Measurements from ENCODE around the gene PCGF5. TPM values are rescaled to one million over a fixed set of nuclear protein-coding genes. Genes with fewer than 3 reads are reported as not detected.
"Not testable (repeated sequence)": the region's sequence is repeated elsewhere in the genome, so short reads cannot be mapped to it uniquely, and the experiment has no call there.

Gene PCGF5
- total RNA-seq, 1 donor from 2014 or later, result 31.2 TPM

DNA sequence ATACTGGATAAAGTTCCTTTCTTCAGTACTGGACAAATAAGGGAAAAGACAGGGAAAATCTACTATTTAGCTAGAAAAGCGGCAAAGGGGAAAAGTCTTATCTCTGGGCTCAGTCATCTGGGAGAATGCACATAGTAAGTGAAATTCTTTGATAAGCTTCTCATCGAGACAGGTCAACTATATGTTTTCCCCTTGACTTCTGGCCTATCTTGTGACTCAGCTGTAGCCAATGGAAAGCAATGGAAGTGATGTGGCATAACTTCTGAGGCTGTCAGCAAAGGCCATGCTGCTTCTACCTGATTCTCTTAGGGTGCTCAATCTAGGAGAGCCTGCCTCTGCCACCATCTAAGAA is 91.9 kb downstream of the PCGF5 start:
- Mint-ChIP-seq H3K4me1 (ENCODE audit: unreplicated experiment) (peaks cover 12% of the 10 kb centered on the region), H3K36me3 (ENCODE audit: unreplicated experiment) (no peaks in the 10 kb centered on the region), H3K27me3 (ENCODE audit: unreplicated experiment) (no peaks in the 10 kb centered on the region), H3K4me3 (ENCODE audit: unreplicated experiment) (no peak overlapping the region), H3K9me3 (ENCODE audit: unreplicated experiment) (no peaks in the 10 kb centered on the region), H3K27ac (ENCODE audit: unreplicated experiment) (no peak overlapping the region)
- DNase-seq (ENCODE audit: extremely low spot score, unreplicated experiment), result no peak
- TF ChIP-seq, protein P1, sequence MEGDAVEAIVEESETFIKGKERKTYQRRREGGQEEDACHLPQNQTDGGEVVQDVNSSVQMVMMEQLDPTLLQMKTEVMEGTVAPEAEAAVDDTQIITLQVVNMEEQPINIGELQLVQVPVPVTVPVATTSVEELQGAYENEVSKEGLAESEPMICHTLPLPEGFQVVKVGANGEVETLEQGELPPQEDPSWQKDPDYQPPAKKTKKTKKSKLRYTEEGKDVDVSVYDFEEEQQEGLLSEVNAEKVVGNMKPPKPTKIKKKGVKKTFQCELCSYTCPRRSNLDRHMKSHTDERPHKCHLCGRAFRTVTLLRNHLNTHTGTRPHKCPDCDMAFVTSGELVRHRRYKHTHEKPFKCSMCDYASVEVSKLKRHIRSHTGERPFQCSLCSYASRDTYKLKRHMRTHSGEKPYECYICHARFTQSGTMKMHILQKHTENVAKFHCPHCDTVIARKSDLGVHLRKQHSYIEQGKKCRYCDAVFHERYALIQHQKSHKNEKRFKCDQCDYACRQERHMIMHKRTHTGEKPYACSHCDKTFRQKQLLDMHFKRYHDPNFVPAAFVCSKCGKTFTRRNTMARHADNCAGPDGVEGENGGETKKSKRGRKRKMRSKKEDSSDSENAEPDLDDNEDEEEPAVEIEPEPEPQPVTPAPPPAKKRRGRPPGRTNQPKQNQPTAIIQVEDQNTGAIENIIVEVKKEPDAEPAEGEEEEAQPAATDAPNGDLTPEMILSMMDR (IDR thresholded peaks at IDR 0.05), result no peak

DNA sequence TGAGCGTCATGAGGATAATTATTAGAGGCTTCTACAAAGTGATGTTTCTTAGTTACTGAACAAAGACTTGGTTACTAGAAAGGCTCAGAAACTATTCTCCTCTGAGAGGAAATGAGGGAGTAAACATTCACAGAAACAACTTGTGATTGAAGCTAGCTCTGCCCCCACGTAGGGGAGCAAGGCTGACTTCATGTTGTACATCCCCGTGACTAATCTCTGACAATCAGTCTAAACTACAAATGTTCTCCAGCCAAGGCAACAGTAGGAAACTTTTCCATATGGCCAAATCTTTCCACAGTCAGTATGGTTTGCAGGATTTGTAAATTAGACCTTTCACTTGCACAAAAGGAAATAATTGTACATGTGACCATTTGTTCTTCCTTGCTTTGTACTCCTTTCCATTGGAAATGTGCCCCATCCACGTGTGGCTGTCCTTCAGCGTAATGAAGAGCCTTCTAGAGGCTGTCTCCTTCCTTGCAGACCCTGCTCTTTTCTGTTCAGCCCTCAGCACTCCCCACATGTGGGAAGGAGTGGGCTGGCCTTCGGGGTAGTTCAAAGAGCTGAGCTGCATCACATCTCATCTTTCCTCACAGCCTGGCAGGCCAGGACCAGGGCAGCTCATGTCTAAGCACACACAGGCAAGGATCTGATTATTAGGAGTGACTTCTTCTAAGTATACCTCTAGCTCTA is 93.5 kb downstream of the PCGF5 start:
- TF ChIP-seq, protein P1 (IDR thresholded peaks at IDR 0.05), result no peak
- Mint-ChIP-seq H3K27me3 (ENCODE audit: unreplicated experiment) (no peaks in the 10 kb centered on the region), H3K36me3 (ENCODE audit: unreplicated experiment) (no peaks in the 10 kb centered on the region), H3K27ac (ENCODE audit: unreplicated experiment) (no peak overlapping the region), H3K9me3 (ENCODE audit: unreplicated experiment) (no peaks in the 10 kb centered on the region), H3K4me3 (ENCODE audit: unreplicated experiment) (no peak overlapping the region), H3K4me1 (ENCODE audit: unreplicated experiment) (peaks cover 12% of the 10 kb centered on the region)
- no peak for DNase-seq (ENCODE audit: extremely low spot score, unreplicated experiment)

DNA sequence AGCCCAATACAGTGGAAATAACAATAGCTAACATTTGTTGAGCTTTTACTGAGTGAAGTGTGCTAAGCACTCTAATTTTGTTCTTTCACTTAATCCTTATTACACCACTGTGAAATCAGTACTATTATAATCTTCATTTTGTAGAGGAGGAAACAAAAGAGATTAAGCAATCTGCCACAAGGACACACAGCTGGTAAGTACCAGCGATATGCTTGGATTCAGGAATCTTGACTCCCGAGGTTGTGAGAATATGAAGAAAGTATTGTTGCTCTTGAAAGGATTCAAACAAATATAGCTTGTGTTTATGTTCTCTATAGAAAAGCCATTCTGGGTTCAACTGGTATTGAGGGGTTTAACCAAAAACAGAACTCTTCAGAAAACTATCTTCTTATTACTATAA is 96.0 kb downstream of the PCGF5 start:
- no peak for DNase-seq (ENCODE audit: extremely low spot score, unreplicated experiment)
- TF ChIP-seq, protein P1 (IDR thresholded peaks at IDR 0.05), result no peak
- no peak overlapping the region for H3K27ac Mint-ChIP-seq (ENCODE audit: unreplicated experiment)
- no peaks in the 10 kb centered on the region for H3K36me3 Mint-ChIP-seq (ENCODE audit: unreplicated experiment)
- no peaks in the 10 kb centered on the region for H3K27me3 Mint-ChIP-seq (ENCODE audit: unreplicated experiment)
- no peak overlapping the region for H3K4me3 Mint-ChIP-seq (ENCODE audit: unreplicated experiment)
- H3K4me1 Mint-ChIP-seq (ENCODE audit: unreplicated experiment), result peaks cover 11% of the 10 kb centered on the region
- no peaks in the 10 kb centered on the region for H3K9me3 Mint-ChIP-seq (ENCODE audit: unreplicated experiment)

DNA sequence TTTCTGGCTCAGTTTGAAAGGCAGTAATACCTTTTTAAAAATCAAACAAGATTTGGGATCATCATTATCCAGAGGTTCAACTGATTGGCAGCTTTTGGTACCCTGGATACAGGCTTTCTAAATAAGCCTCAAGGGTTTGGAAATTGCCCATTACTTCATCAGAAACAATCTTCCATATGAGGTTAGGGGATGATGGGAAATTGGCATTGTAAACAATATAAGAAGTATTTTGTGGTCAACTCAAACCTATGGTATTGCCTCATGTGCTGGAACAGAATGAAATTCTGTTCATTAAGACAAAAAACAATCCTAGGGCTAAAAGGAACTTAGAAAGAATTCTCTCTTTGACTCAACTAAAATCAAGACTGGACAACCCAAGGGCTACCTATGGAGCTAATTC is 97.1 kb downstream of the PCGF5 start:
- no peaks in the 10 kb centered on the region for H3K9me3 Mint-ChIP-seq (ENCODE audit: unreplicated experiment)
- H3K4me1 Mint-ChIP-seq (ENCODE audit: unreplicated experiment), result peaks cover 3% of the 10 kb centered on the region
- no peak overlapping the region for H3K27ac Mint-ChIP-seq (ENCODE audit: unreplicated experiment)
- no peak for DNase-seq (ENCODE audit: extremely low spot score, unreplicated experiment)
- no peaks in the 10 kb centered on the region for H3K36me3 Mint-ChIP-seq (ENCODE audit: unreplicated experiment)
- TF ChIP-seq, protein P1 (IDR thresholded peaks at IDR 0.05), result no peak
- H3K4me3 Mint-ChIP-seq (ENCODE audit: unreplicated experiment), result no peak overlapping the region
- H3K27me3 Mint-ChIP-seq (ENCODE audit: unreplicated experiment), result no peaks in the 10 kb centered on the region

DNA sequence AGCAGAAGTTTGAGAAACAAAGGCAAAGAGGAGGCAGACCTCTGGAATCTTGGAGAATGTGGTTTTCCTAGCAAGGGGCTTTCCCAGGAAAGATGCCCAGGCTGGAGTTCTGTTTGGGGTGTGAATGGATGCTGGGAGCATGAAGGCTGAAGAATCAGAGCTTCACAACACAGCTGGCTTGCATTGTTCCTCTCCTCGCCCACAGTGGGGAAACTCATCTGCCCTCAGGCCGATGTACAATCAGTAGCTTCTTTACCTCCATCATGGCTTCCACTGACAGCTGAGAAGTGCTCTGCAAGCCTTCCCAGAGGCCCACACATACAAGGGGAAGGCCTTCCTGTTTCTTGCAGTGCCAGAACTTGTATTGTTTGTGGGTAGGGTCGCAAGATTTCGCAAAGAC is 98.9 kb downstream of the PCGF5 start:
- Mint-ChIP-seq H3K9me3 (ENCODE audit: unreplicated experiment) (no peaks in the 10 kb centered on the region), H3K36me3 (ENCODE audit: unreplicated experiment) (no peaks in the 10 kb centered on the region), H3K27ac (ENCODE audit: unreplicated experiment) (no peak overlapping the region), H3K4me3 (ENCODE audit: unreplicated experiment) (no peak overlapping the region), H3K4me1 (ENCODE audit: unreplicated experiment) (no peaks in the 10 kb centered on the region), H3K27me3 (ENCODE audit: unreplicated experiment) (no peaks in the 10 kb centered on the region)
- DNase-seq (ENCODE audit: extremely low spot score, unreplicated experiment), result no peak
- TF ChIP-seq, protein P1 (IDR thresholded peaks at IDR 0.05), result no peak

DNA sequence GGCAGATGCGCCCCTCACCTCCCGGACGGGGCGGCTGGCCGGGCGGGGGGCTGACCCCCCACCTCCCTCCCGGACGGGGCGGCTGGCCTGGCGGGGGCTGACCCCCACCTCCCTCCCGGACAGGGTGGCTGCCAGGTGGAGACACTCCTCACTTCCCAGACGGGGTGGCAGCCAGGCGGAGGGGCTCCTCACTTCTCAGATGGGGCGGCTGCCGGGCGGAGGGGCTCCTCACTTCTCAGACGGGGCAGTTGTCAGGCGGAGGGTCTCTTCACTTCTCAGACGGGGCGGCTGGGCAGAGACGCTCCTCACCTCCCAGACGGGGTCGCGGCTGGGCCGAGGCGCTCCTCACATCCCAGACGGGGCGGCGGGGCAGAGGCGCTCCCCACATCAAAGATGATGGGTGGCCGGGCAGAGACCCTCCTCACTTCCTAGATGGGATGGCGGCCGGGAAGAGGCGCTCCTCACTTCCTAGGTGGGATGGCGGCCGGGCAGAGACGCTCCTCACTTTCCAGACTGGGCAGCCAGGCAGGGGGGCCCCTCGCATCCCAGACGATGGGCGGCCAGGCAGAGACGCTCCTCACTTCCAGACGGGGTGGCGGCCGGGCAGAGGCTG is 102.9 kb downstream of the PCGF5 start:
- H3K4me3 Mint-ChIP-seq (ENCODE audit: unreplicated experiment); H3K27ac Mint-ChIP-seq (ENCODE audit: unreplicated experiment); H3K27me3 Mint-ChIP-seq (ENCODE audit: unreplicated experiment); H3K36me3 Mint-ChIP-seq (ENCODE audit: unreplicated experiment); DNase-seq (ENCODE audit: extremely low spot score, unreplicated experiment); H3K9me3 Mint-ChIP-seq (ENCODE audit: unreplicated experiment); H3K4me1 Mint-ChIP-seq (ENCODE audit: unreplicated experiment): not testable (repeated sequence)
